22Rv1 (cell line): Measurements from ENCODE around the gene FCHSD2.

ENCODE experiments used
- ZFX ChIP-seq: fragments of 450-650 bp; IDR thresholded peaks from 2 replicates; pipeline ENCODE4 v1.6.1; 2017; ENCODE audit warnings: antibody characterized with exemption, borderline replicate concordance
- TF ChIP-seq, protein P1 (sequence below): fragments of 450-650 bp; IDR thresholded peaks from 2 replicates; pipeline ENCODE4 v1.5.1; 2017; ENCODE audit warnings: mild to moderate bottlenecking

DNA sequence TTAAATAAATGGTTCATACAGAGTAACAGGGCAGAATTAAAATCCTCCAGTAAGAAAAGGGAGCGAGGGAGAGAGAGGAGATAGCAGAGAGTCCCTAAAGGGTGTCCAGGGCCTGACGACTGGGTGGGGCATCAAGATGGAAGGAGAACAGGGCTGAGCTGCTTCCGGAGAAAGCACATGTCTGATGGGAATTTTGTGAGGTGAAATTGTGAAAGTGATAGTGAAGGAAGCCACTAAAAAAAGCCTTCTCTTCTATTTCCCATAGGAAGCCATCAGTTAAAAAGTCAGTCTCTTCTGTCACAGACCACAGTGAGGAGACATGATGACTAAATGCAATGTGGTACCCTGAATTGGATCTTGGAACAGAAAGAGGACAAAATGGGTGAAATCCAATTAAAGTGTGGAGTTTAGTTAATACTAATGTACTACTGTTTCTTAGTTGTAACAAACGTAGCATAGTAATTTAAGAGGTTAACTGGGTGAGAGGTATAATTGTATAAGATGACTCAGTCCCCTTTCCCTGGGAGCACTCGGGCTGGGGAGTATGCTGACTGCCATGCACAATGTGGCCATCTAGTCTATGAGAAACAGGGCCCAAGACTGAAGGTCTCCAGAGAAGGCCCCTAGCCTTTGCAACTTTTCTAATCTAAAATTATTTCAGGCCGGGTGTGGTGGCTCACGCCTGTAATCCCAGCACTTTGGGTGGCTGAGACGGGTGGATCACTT lies 29.5 kb upstream of the FCHSD2 start:
- TF ChIP-seq, protein P1, sequence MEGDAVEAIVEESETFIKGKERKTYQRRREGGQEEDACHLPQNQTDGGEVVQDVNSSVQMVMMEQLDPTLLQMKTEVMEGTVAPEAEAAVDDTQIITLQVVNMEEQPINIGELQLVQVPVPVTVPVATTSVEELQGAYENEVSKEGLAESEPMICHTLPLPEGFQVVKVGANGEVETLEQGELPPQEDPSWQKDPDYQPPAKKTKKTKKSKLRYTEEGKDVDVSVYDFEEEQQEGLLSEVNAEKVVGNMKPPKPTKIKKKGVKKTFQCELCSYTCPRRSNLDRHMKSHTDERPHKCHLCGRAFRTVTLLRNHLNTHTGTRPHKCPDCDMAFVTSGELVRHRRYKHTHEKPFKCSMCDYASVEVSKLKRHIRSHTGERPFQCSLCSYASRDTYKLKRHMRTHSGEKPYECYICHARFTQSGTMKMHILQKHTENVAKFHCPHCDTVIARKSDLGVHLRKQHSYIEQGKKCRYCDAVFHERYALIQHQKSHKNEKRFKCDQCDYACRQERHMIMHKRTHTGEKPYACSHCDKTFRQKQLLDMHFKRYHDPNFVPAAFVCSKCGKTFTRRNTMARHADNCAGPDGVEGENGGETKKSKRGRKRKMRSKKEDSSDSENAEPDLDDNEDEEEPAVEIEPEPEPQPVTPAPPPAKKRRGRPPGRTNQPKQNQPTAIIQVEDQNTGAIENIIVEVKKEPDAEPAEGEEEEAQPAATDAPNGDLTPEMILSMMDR, result no peak
- no peak for TF ChIP-seq ZFX
